Activated T-cell treated with anti-CD3 and anti-CD28 coated beads, Interleukin-2, amount 50 U/mL, for 4 hours (primary cell): ENCODE results near the gene EPHA6. TPM values are rescaled to one million over a fixed set of nuclear protein-coding genes. Genes with fewer than 3 reads are reported as not detected.
"Not testable (repeated sequence)": the region's sequence is repeated elsewhere in the genome, so short reads cannot be mapped to it uniquely, and the experiment has no call there.

ENCODE experiments used
- ATAC-seq, 2 donors: fragments of 200-7000 bp; cut with Tn5 transposase; one replicate each; pipeline ENCODE4 v1.10.0; 2021
- DNase-seq: peaks from one replicate; pipeline ENCODE4 v3.0.0-alpha.2; 2020
- H3K27me3 Mint-ChIP-seq: one replicate; pipeline ENCODE4 v1.8.0; 2021; ENCODE audit warnings: low read depth, mixed read lengths
- H3K36me3 Mint-ChIP-seq: one replicate; pipeline ENCODE4 v1.8.0; 2022; ENCODE audit warnings: mixed read lengths; ENCODE audit not compliant: insufficient read depth
- H3K4me1 Mint-ChIP-seq: one replicate; pipeline ENCODE4 v1.8.0; 2021; ENCODE audit warnings: low read depth, mixed read lengths
- H3K4me3 Mint-ChIP-seq: one replicate; pipeline ENCODE4 v1.8.0; 2021; ENCODE audit warnings: mild to moderate bottlenecking, moderate library complexity, mixed read lengths
- H3K9me3 Mint-ChIP-seq: one replicate; pipeline ENCODE4 v1.8.0; 2021; ENCODE audit warnings: mixed read lengths
- total RNA-seq, 3 donors: library from RNA; stranded (reverse); gene quantifications; one replicate each; pipeline ENCODE4 v1.2.1, GENCODE V29; 2021

The EPHA6 gene
- total RNA-seq, 3 donors from 2014 or later = not detected

DNA sequence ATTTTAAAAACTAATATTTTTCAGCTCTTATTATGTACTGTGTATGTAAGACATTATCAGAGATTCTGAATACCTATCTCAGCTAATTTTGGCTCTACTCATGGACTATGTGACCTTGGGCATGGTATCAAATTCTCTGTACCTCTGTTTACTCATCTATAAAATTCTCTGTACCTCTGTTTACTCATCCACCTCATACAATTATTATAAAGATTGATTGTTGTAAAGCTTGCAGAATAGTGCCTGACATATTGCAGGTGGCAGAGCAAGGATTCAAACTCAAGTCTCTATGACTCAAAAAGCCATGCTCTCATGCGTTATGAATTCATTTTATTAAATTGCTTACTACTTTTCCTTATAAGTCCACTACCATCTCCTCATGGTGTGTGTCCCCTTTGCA, 798.2 kb downstream of the EPHA6 start:
- H3K4me3 Mint-ChIP-seq = no peak overlapping the region
- DNase-seq = no peak
- peaks cover 2% of the 10 kb centered on the region for H3K27me3 Mint-ChIP-seq
- peaks cover 10% of the 10 kb centered on the region for H3K9me3 Mint-ChIP-seq
- H3K36me3 Mint-ChIP-seq = no peaks in the 10 kb centered on the region
- no peaks in the 10 kb centered on the region for H3K4me1 Mint-ChIP-seq
- no peak for ATAC-seq

GRCh38 chr3:97613139-97613538, 798.7 kb downstream of the EPHA6 start:
- Mint-ChIP-seq H3K36me3 (no peaks in the 10 kb centered on the region), H3K27me3 (peaks cover 2% of the 10 kb centered on the region), H3K9me3 (peaks cover 10% of the 10 kb centered on the region), H3K4me3 (no peak overlapping the region), H3K4me1 (no peaks in the 10 kb centered on the region)
- no peak for ATAC-seq
- DNase-seq = no peak

GRCh38 chr3:97620514-97620913, 806.1 kb downstream of the EPHA6 start:
- ATAC-seq, H3K36me3 Mint-ChIP-seq, H3K4me1 Mint-ChIP-seq, H3K9me3 Mint-ChIP-seq, H3K4me3 Mint-ChIP-seq, DNase-seq, H3K27me3 Mint-ChIP-seq: not testable (repeated sequence)

GRCh38 chr3:97636465-97636864, 822.1 kb downstream of the EPHA6 start:
- H3K9me3 Mint-ChIP-seq = peaks cover 4% of the 10 kb centered on the region
- no peaks in the 10 kb centered on the region for H3K36me3 Mint-ChIP-seq
- H3K27me3 Mint-ChIP-seq = no peaks in the 10 kb centered on the region
- ATAC-seq (no peak), DNase-seq (no peak)
- no peak overlapping the region for H3K4me3 Mint-ChIP-seq
- H3K4me1 Mint-ChIP-seq = no peaks in the 10 kb centered on the region

- Mint-ChIP-seq H3K4me3 (no peak overlapping the region), H3K9me3 (no peaks in the 10 kb centered on the region), H3K27me3 (no peaks in the 10 kb centered on the region), H3K36me3 (no peaks in the 10 kb centered on the region), H3K4me1 (no peaks in the 10 kb centered on the region)
- no peak for ATAC-seq
- no peak for DNase-seq
Measured at GRCh38 chr3:97646932-97647331, 832.5 kb downstream of the EPHA6 start.

GRCh38 chr3:97647441-97647982, 833.1 kb downstream of the EPHA6 start:
- Mint-ChIP-seq H3K36me3 (no peaks in the 10 kb centered on the region), H3K4me1 (no peaks in the 10 kb centered on the region), H3K9me3 (no peaks in the 10 kb centered on the region), H3K27me3 (no peaks in the 10 kb centered on the region), H3K4me3 (no peak overlapping the region)
- no peak for DNase-seq
- ATAC-seq = no peak

GRCh38 chr3:97655971-97656370, 841.6 kb downstream of the EPHA6 start:
- no peak for ATAC-seq
- H3K27me3 Mint-ChIP-seq = no peaks in the 10 kb centered on the region

GRCh38 chr3:97656638-97657037, 842.2 kb downstream of the EPHA6 start:
- H3K4me3 Mint-ChIP-seq = no peak overlapping the region
- ATAC-seq = no peak

More at GRCh38 chr3:97655971-97656370, 841.6 kb downstream of the EPHA6 start:
- Mint-ChIP-seq H3K4me1 (no peaks in the 10 kb centered on the region), H3K36me3 (no peaks in the 10 kb centered on the region), H3K4me3 (no peak overlapping the region), H3K9me3 (no peaks in the 10 kb centered on the region)
- no peak for DNase-seq

GRCh38 chr3:97658668-97659285, 844.4 kb downstream of the EPHA6 start:
- Mint-ChIP-seq H3K9me3 (no peaks in the 10 kb centered on the region), H3K36me3 (no peaks in the 10 kb centered on the region), H3K4me3 (no peak overlapping the region), H3K27me3 (no peaks in the 10 kb centered on the region), H3K4me1 (no peaks in the 10 kb centered on the region)
- ATAC-seq (no peak), DNase-seq (no peak)

More at GRCh38 chr3:97656638-97657037, 842.2 kb downstream of the EPHA6 start:
- Mint-ChIP-seq H3K4me1 (no peaks in the 10 kb centered on the region), H3K27me3 (no peaks in the 10 kb centered on the region), H3K9me3 (no peaks in the 10 kb centered on the region), H3K36me3 (no peaks in the 10 kb centered on the region)
- no peak for DNase-seq

DNA sequence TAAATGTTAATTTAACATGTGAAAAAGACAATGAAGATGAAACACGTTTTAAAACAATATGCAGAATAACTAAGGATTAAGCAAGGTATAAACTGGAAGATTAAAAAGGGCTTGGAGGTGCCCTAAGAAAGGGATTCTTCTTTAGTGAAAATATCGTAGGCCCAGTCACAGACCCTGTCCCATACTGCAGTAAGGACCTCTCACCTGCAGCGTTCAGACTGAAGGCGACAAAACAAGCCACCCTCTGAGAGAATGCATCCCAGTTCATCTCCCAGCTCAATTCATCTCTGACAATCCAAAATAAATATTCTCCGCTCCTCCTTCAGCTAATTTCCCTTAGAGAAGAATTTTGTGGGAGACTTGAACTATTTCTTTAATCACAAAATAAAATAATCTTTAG, 847.9 kb downstream of the EPHA6 start:
- no peaks in the 10 kb centered on the region for H3K9me3 Mint-ChIP-seq
- H3K4me1 Mint-ChIP-seq = no peaks in the 10 kb centered on the region
- DNase-seq (no peak), ATAC-seq (no peak)
- no peaks in the 10 kb centered on the region for H3K27me3 Mint-ChIP-seq
- no peak overlapping the region for H3K4me3 Mint-ChIP-seq
- no peaks in the 10 kb centered on the region for H3K36me3 Mint-ChIP-seq

DNA sequence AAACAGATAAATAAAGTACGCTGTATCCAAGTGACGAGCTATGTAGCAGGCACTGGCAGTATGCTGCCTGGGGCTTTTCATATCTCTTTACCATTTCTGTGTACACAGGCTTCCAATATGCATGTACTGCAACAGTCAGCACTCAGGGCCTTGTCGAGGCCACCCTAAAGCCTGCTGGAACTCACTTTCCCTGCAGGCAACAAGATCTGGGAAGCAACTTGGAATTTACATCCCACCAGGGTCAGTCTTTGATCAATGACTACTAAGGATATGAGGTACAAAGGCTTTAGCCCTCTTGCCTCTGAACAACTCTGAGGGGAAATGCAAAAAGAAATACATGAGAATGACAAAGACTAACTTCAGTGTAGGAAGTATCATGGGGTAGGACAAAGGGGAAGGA, 848.4 kb downstream of the EPHA6 start:
- H3K36me3 Mint-ChIP-seq = no peaks in the 10 kb centered on the region
- H3K4me3 Mint-ChIP-seq = no peak overlapping the region
- no peaks in the 10 kb centered on the region for H3K4me1 Mint-ChIP-seq
- ATAC-seq (no peak), DNase-seq (no peak)
- H3K27me3 Mint-ChIP-seq = no peaks in the 10 kb centered on the region
- no peaks in the 10 kb centered on the region for H3K9me3 Mint-ChIP-seq

GRCh38 chr3:97665896-97666295, 851.5 kb downstream of the EPHA6 start:
- no peaks in the 10 kb centered on the region for H3K9me3 Mint-ChIP-seq
- no peaks in the 10 kb centered on the region for H3K4me1 Mint-ChIP-seq
- no peak overlapping the region for H3K4me3 Mint-ChIP-seq
- no peaks in the 10 kb centered on the region for H3K36me3 Mint-ChIP-seq
- H3K27me3 Mint-ChIP-seq = no peaks in the 10 kb centered on the region
- no peak for DNase-seq
- no peak for ATAC-seq

DNA sequence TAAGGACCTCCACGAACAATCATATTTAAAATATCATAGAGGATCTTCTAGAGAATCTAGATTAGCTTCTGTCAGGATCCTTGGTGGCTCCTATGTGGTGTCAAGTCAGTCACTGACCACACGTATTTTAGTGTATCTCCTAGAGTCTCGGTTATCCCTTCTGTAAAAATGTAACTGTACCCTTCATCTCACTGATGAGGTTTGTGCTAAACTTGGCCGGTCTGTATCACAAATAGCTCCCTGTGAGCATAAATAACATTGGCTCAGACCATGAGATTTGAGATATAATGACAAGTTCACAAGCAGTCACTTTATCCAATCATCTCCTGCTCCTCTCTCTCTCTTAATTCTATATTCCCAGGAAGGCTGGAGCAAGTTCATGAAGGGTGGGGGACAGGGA, 856.6 kb downstream of the EPHA6 start:
- ATAC-seq (no peak), DNase-seq (no peak)
- H3K27me3 Mint-ChIP-seq = peaks cover 2% of the 10 kb centered on the region
- H3K4me1 Mint-ChIP-seq = no peaks in the 10 kb centered on the region
- H3K36me3 Mint-ChIP-seq = no peaks in the 10 kb centered on the region
- no peaks in the 10 kb centered on the region for H3K9me3 Mint-ChIP-seq
- H3K4me3 Mint-ChIP-seq = no peak overlapping the region

GRCh38 chr3:97673357-97673997, 859.1 kb downstream of the EPHA6 start:
- Mint-ChIP-seq H3K36me3 (no peaks in the 10 kb centered on the region), H3K4me3 (no peak overlapping the region), H3K27me3 (peaks cover 2% of the 10 kb centered on the region), H3K9me3 (no peaks in the 10 kb centered on the region), H3K4me1 (no peaks in the 10 kb centered on the region)
- ATAC-seq (no peak), DNase-seq (no peak)

DNA sequence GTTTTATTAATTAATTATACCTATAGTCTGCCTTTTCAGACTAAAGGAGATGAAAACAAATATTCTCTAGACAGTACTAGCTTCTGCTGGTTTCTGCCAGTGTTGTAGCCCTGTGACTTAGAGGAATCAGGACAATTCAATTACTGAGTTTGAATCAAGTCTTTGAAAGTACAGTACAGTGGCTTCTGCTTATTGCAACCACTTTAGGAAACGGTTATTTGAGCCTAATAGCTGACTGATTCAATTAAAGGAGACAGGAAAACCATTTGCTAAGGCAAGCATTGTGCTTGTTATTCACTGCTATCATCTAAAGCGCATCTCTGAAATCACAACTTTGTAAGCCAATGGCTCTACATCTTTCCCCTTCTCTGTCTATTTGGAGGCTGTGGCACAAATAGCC, 860.1 kb downstream of the EPHA6 start:
- Mint-ChIP-seq H3K4me3 (no peak overlapping the region), H3K27me3 (peaks cover 2% of the 10 kb centered on the region), H3K9me3 (no peaks in the 10 kb centered on the region), H3K36me3 (no peaks in the 10 kb centered on the region), H3K4me1 (no peaks in the 10 kb centered on the region)
- DNase-seq (no peak), ATAC-seq (no peak)
